ENCODE data around the gene OGFR. TPM values are rescaled to one million over a fixed set of nuclear protein-coding genes. Genes with fewer than 3 reads are reported as not detected.
A peak's percentile ranks its signal among the peaks of the same experiment; 100 is the strongest.

Gene OGFR
- total RNA-seq, 1 donor from 2014 or later = 7.0 TPM

GRCh38 chr20:62793757-62794006, 11.0 kb upstream of the OGFR start:
- Histone ChIP-seq H3K79me2 (ENCODE audit: low read depth) (no peaks in the 10 kb centered on the region), H3K4me3 (peak overlapping the region; percentile 30), H3F3A (ENCODE audit: low read depth) (peaks cover 20% of the 10 kb centered on the region), H4K20me1 (ENCODE audit: low read depth) (peaks cover 15% of the 10 kb centered on the region), H3K4me1 (peaks cover 14% of the 10 kb centered on the region), H3K9ac (no peak overlapping the region), H3K4me2 (peak overlapping the region; percentile 59), H2AFZ (replicated peaks) (no peak overlapping the region), H3K27ac (no peak overlapping the region), H3K36me3 (no peaks in the 10 kb centered on the region), H3K9me3 (ENCODE audit: low read depth) (no peaks in the 10 kb centered on the region), H3K27me3 (peaks cover 41% of the 10 kb centered on the region)
- Mint-ChIP-seq H3K27me3 (ENCODE audit: insufficient read depth, low read depth) (peaks cover 14% of the 10 kb centered on the region), H3K9me3 (no peaks in the 10 kb centered on the region), H3K4me3 (peak overlapping the region; percentile 65), H3K4me1 (peaks cover 17% of the 10 kb centered on the region), H3K27ac (no peak overlapping the region), H3K36me3 (peaks cover 8% of the 10 kb centered on the region)
- no peak for DNase-seq (ENCODE audit: low spot score)
- TF ChIP-seq EZH2 (IDR thresholded peaks at IDR 0.05) = no peak
- TF ChIP-seq, protein P1, sequence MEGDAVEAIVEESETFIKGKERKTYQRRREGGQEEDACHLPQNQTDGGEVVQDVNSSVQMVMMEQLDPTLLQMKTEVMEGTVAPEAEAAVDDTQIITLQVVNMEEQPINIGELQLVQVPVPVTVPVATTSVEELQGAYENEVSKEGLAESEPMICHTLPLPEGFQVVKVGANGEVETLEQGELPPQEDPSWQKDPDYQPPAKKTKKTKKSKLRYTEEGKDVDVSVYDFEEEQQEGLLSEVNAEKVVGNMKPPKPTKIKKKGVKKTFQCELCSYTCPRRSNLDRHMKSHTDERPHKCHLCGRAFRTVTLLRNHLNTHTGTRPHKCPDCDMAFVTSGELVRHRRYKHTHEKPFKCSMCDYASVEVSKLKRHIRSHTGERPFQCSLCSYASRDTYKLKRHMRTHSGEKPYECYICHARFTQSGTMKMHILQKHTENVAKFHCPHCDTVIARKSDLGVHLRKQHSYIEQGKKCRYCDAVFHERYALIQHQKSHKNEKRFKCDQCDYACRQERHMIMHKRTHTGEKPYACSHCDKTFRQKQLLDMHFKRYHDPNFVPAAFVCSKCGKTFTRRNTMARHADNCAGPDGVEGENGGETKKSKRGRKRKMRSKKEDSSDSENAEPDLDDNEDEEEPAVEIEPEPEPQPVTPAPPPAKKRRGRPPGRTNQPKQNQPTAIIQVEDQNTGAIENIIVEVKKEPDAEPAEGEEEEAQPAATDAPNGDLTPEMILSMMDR (IDR thresholded peaks at IDR 0.05) = no peak
- TF ChIP-seq EZH2phosphoT487 (IDR thresholded peaks at IDR 0.05) = no peak

GRCh38 chr20:62794007-62794724, 10.5 kb upstream of the OGFR start:
- H3K36me3 Mint-ChIP-seq = peaks cover 9% of the 10 kb centered on the region
- peak overlapping the region; percentile 84 for H3K4me3 Mint-ChIP-seq
- H3F3A ChIP-seq (ENCODE audit: low read depth) = peaks cover 20% of the 10 kb centered on the region
- DNase-seq (ENCODE audit: low spot score) = peak; percentile 98
- no peak overlapping the region for H3K27ac Mint-ChIP-seq
- H3K4me3 ChIP-seq = peak overlapping the region; percentile 72
- peaks cover 15% of the 10 kb centered on the region for H4K20me1 ChIP-seq (ENCODE audit: low read depth)
- no peak overlapping the region for H2AFZ ChIP-seq (replicated peaks)
- TF ChIP-seq EZH2phosphoT487 (IDR thresholded peaks at IDR 0.05) = no peak
- no peak for TF ChIP-seq EZH2 (IDR thresholded peaks at IDR 0.05)
- TF ChIP-seq, protein P1 (IDR thresholded peaks at IDR 0.05) = no peak
- H3K79me2 ChIP-seq (ENCODE audit: low read depth) = no peaks in the 10 kb centered on the region
- H3K27me3 Mint-ChIP-seq (ENCODE audit: insufficient read depth, low read depth) = peaks cover 14% of the 10 kb centered on the region
- peaks cover 41% of the 10 kb centered on the region for H3K27me3 ChIP-seq
- H3K27ac ChIP-seq = no peak overlapping the region
- H3K4me2 ChIP-seq = peak overlapping the region; percentile 74
- H3K4me1 Mint-ChIP-seq = peaks cover 17% of the 10 kb centered on the region
- no peaks in the 10 kb centered on the region for H3K9me3 ChIP-seq (ENCODE audit: low read depth)
- H3K9me3 Mint-ChIP-seq = no peaks in the 10 kb centered on the region
- no peak overlapping the region for H3K9ac ChIP-seq
- no peaks in the 10 kb centered on the region for H3K36me3 ChIP-seq
- peaks cover 14% of the 10 kb centered on the region for H3K4me1 ChIP-seq

DNA sequence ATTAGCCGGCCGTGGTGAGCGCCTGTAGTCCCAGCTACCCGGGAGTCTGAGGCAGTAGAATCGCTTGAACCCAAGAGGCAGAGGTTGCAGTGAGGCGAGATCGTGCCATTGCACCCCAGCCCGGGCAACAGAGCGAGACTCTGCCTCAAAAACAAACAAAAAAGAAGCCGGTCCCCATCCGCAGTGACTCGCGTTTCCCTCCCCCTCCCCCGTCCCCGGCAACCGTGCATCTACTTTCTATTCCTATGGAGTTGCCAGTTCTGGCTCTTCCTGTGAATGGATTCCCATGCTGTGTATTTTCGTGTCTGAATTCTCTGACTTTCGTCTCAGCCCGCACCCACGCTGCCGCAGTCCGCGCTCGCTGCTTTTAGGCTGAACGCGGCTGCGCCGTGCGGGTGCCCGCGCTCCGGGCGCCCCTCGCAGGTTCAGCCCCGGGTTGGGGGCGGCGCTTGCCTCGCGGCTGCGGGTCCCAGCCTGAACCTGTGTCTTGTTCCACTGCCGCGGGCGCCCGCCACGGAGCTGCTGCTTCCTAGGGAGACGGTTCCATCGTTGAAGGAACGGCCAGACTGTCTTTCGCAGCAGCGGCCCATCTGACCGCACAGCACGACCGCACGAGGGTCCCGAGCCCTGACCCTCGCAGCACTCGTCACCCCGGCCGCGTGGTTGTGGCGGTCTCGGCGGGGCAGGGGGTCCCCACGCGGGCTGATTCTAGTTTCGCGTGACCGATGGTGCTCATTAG, 9.4 kb upstream of the OGFR start:
- Histone ChIP-seq H3K9me3 (ENCODE audit: low read depth) (no peaks in the 10 kb centered on the region), H3K9ac (no peak overlapping the region), H4K20me1 (ENCODE audit: low read depth) (peaks cover 15% of the 10 kb centered on the region), H3K79me2 (ENCODE audit: low read depth) (no peaks in the 10 kb centered on the region), H3K4me1 (peaks cover 14% of the 10 kb centered on the region), H3K27ac (no peak overlapping the region), H3K4me2 (peak overlapping the region; percentile 74), H3K27me3 (peaks cover 41% of the 10 kb centered on the region), H2AFZ (replicated peaks) (peak overlapping the region; percentile 33), H3K4me3 (peak overlapping the region; percentile 72), H3K36me3 (no peaks in the 10 kb centered on the region), H3F3A (ENCODE audit: low read depth) (peaks cover 20% of the 10 kb centered on the region)
- peaks cover 20% of the 10 kb centered on the region for H3K4me1 Mint-ChIP-seq
- TF ChIP-seq, protein P1 (IDR thresholded peaks at IDR 0.05) = no peak
- no peak for TF ChIP-seq EZH2phosphoT487 (IDR thresholded peaks at IDR 0.05)
- TF ChIP-seq EZH2 (IDR thresholded peaks at IDR 0.05) = peak; percentile 96
- no peak overlapping the region for H3K27ac Mint-ChIP-seq
- no peaks in the 10 kb centered on the region for H3K9me3 Mint-ChIP-seq
- peaks cover 15% of the 10 kb centered on the region for H3K36me3 Mint-ChIP-seq
- peaks cover 17% of the 10 kb centered on the region for H3K27me3 Mint-ChIP-seq (ENCODE audit: insufficient read depth, low read depth)
- DNase-seq (ENCODE audit: low spot score) = peak; percentile 68
- peak overlapping the region; percentile 85 for H3K4me3 Mint-ChIP-seq

Measured in neural progenitor cell (in vitro differentiated cells).